Suprapubic skin (tissue), 3 donors: ENCODE measurements around the gene HPCAL1.

ENCODE experiments used
- CTCF ChIP-seq, 2 donors: fragments of 200-600 bp in 1 of 2; fragments of 450-650 bp in 1 of 2; sonication (generic) in 1 of 2; IDR thresholded peaks; one replicate each; pipeline ENCODE4 v1.5.1; 2016 to 2019; ENCODE audit warnings: antibody characterized with exemption in 2 of 2, mild to moderate bottlenecking in 1 of 2, moderate library complexity in 1 of 2
- EP300 ChIP-seq: sonication (generic); formaldehyde crosslinking; IDR thresholded peaks from one replicate; pipeline ENCODE4 v1.6.1; 2017; ENCODE audit warnings: antibody characterized with exemption
- POLR2A ChIP-seq, 2 donors: fragments of 450-650 bp; IDR thresholded peaks; one replicate each; pipeline ENCODE4 v1.6.1; 2017; ENCODE audit warnings: antibody characterized with exemption in 2 of 2, mild to moderate bottlenecking in 2 of 2, moderate library complexity in 2 of 2

GRCh38 chr2:10440736-10441135, 138.0 kb downstream of the HPCAL1 start:
- TF ChIP-seq POLR2A (IDR thresholded peaks at IDR 0.05) (no peak), CTCF (IDR thresholded peaks at IDR 0.05) (no peak), EP300 (no peak)
